ENCODE measurements around the gene CNOT10.
"Not testable (repeated sequence)": the region's sequence is repeated elsewhere in the genome, so short reads cannot be mapped to it uniquely, and the experiment has no call there.

The CNOT10 gene

GRCh38 chr3:32758375-32758753, 73.4 kb downstream of the CNOT10 start:
- ATAC-seq: no peak
- Mint-ChIP-seq H3K27ac (no peak overlapping the region), H3K36me3 (ENCODE audit: low read depth) (peaks cover 22% of the 10 kb centered on the region), H3K9me3 (no peaks in the 10 kb centered on the region), H3K4me3 (no peak overlapping the region), H3K27me3 (no peaks in the 10 kb centered on the region), H3K4me1 (peaks cover 1% of the 10 kb centered on the region)
- no peak for DNase-seq

- Mint-ChIP-seq H3K4me3 (no peak overlapping the region), H3K27me3 (no peaks in the 10 kb centered on the region), H3K36me3 (ENCODE audit: low read depth) (peaks cover 22% of the 10 kb centered on the region), H3K27ac (peak overlapping the region; percentile 4), H3K4me1 (peaks cover 1% of the 10 kb centered on the region), H3K9me3 (no peaks in the 10 kb centered on the region)
- ATAC-seq: no peak
- no peak for DNase-seq
These were observed 74.4 kb downstream of the CNOT10 start for GRCh38 chr3:32759342-32759741.

GRCh38 chr3:32764481-32764880, 79.5 kb downstream of the CNOT10 start:
- Mint-ChIP-seq H3K36me3 (ENCODE audit: low read depth) (peaks cover 41% of the 10 kb centered on the region), H3K9me3 (no peaks in the 10 kb centered on the region), H3K27ac (no peak overlapping the region), H3K27me3 (no peaks in the 10 kb centered on the region), H3K4me1 (no peaks in the 10 kb centered on the region), H3K4me3 (no peak overlapping the region)
- ATAC-seq (no peak), DNase-seq (no peak)

GRCh38 chr3:32778389-32778788, 93.4 kb downstream of the CNOT10 start:
- H3K4me3 Mint-ChIP-seq: no peak overlapping the region
- no peak overlapping the region for H3K27ac Mint-ChIP-seq
- no peak for DNase-seq
- peaks cover 4% of the 10 kb centered on the region for H3K27me3 Mint-ChIP-seq
- peaks cover 17% of the 10 kb centered on the region for H3K36me3 Mint-ChIP-seq (ENCODE audit: low read depth)
- H3K4me1 Mint-ChIP-seq: peaks cover 9% of the 10 kb centered on the region
- no peak for ATAC-seq
- no peaks in the 10 kb centered on the region for H3K9me3 Mint-ChIP-seq

DNA sequence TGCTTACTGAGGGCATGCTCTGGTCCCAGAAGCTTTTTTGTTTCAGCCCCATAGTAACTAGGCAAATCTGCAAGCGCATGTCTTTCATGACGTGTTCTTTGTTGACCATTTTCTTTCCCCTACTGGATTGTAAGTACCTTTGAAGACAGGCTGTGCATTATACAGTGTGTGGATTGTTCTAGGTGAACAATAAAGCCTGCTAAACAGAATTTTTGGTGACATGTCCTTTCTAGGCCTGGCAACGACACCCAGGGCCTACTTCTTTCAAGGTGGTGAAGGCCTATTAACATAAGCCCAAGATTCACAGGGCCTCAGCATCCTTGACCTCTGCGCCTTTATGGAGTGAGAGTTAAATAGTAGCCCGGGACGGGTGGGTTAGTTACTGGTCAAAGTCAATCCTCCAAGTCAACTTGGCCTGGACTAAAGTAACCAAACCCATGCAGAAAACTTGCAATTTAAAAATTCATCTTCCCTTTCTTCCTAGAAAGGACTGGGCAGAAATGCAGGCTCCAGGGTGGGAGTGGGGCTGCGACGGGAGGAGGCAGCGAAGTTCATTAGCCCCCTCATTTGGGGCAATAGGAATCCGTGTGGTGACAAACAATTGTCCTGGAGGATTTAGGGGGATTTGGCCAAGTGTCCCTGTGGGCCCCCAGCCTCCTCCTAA, 95.2 kb downstream of the CNOT10 start:
- Mint-ChIP-seq H3K36me3 (ENCODE audit: low read depth) (peaks cover 8% of the 10 kb centered on the region), H3K9me3 (no peaks in the 10 kb centered on the region), H3K4me3 (peak overlapping the region; percentile 87), H3K4me1 (peaks cover 9% of the 10 kb centered on the region), H3K27ac (no peak overlapping the region), H3K27me3 (peaks cover 4% of the 10 kb centered on the region)
- ATAC-seq: no peak
- DNase-seq: no peak

GRCh38 chr3:32780735-32781210, 95.8 kb downstream of the CNOT10 start:
- peaks cover 9% of the 10 kb centered on the region for H3K4me1 Mint-ChIP-seq
- H3K9me3 Mint-ChIP-seq: no peaks in the 10 kb centered on the region
- ATAC-seq: peak; percentile 25

DNA sequence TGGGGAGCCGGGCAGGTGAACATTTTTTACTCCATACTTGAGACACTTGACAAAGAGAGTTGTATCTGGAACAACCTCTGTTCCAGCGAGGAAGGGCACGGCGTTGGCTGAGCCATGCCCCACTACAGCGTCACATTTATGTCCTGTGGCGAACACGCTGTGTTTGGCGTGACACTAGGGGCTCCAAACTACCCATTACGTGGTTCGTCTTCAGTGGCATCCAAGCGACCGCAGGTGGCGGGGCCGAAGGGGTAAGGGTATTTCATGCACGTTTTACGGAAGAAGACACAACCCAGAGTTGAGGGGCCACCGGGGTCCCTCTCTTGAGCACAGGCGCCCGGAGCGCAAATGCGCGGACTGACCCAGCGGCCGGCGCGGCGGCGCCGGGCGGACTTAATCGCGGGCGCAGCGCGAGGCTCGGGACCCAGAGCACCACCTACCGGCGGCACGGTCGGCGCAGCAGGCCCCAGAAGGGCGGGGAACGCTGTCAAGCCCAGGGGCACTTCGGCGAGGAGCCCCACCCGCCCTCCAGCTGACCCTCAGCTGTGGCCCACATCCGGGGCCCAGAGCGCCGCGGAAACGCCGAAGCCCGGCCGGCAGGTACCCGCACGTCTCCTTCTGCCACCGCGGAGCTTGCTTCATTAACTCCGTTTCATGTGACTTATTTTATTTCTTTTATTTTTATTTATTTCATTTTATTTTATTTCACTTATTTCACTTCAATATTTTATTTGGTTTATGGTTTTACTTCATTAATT, 96.4 kb downstream of the CNOT10 start:
- Mint-ChIP-seq H3K27ac (peak overlapping the region; percentile 76), H3K27me3 (peaks cover 4% of the 10 kb centered on the region), H3K4me3 (peak overlapping the region; percentile 87), H3K4me1 (peaks cover 9% of the 10 kb centered on the region), H3K9me3 (no peaks in the 10 kb centered on the region), H3K36me3 (ENCODE audit: low read depth) (peaks cover 4% of the 10 kb centered on the region)
- DNase-seq (peak; percentile 84), ATAC-seq (peak; percentile 91)

More at GRCh38 chr3:32780735-32781210, 95.8 kb downstream of the CNOT10 start:
- peak; percentile 34 for DNase-seq
- Mint-ChIP-seq H3K27me3 (peaks cover 4% of the 10 kb centered on the region), H3K27ac (peak overlapping the region; percentile 76), H3K4me3 (peak overlapping the region; percentile 87), H3K36me3 (ENCODE audit: low read depth) (peaks cover 7% of the 10 kb centered on the region)

- H3K27me3 Mint-ChIP-seq; H3K36me3 Mint-ChIP-seq (ENCODE audit: low read depth); DNase-seq; H3K9me3 Mint-ChIP-seq; H3K27ac Mint-ChIP-seq; H3K4me1 Mint-ChIP-seq; ATAC-seq: not testable (repeated sequence)
- H3K4me3 Mint-ChIP-seq: peak overlapping the region; percentile 24
These were observed 96.9 kb downstream of the CNOT10 start for GRCh38 chr3:32781969-32782270.

DNA sequence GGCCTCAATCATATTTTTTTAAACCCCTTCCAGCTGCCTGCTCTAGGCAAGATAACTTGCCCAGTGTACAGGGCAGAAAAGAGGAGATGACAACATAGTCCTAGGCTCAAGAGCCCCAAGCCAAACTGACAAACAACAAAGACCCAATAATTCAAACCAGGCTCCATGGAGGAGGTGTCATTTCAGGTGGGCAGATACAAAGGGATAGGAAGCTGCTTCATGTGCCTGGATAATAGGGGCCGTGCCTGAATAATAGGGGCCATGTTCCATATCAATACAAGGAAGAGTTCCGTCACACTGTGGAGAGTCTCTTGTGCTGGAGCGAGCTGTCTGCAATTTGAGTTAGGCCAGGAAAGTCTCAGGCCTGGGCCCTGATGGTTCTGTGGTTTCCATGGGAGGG, 97.4 kb downstream of the CNOT10 start:
- Mint-ChIP-seq H3K4me3 (peak overlapping the region; percentile 36), H3K4me1 (peaks cover 9% of the 10 kb centered on the region), H3K27ac (no peak overlapping the region), H3K36me3 (ENCODE audit: low read depth) (peaks cover 4% of the 10 kb centered on the region), H3K9me3 (no peaks in the 10 kb centered on the region), H3K27me3 (peaks cover 4% of the 10 kb centered on the region)
- DNase-seq (no peak), ATAC-seq (no peak)

DNA sequence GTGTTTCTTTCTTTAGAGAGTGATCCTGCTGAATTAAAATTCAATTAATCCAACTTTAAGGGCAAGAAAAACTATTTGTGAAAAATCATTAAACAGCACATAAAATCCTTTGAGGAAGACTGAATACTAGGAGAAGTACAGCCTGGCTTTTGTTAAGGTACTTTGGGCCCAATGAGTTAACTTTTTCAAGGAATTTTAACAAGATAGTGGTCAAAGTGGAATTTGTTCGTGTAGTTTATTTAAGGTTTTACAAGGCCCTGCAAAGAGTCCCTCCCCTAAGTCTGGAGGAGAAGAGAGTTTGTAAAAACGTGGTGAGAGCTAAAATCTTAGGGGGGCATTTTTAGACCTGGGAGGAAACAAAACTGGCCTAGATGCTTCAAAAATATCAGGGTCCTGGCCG, 106.8 kb downstream of the CNOT10 start:
- no peaks in the 10 kb centered on the region for H3K4me1 Mint-ChIP-seq
- DNase-seq (no peak), ATAC-seq (no peak)
- no peaks in the 10 kb centered on the region for H3K9me3 Mint-ChIP-seq
- H3K36me3 Mint-ChIP-seq (ENCODE audit: low read depth): no peaks in the 10 kb centered on the region
- peaks cover 2% of the 10 kb centered on the region for H3K27me3 Mint-ChIP-seq
- no peak overlapping the region for H3K4me3 Mint-ChIP-seq
- no peak overlapping the region for H3K27ac Mint-ChIP-seq

GRCh38 chr3:32794487-32795308, 109.7 kb downstream of the CNOT10 start:
- H3K4me3 Mint-ChIP-seq: no peak overlapping the region
- no peaks in the 10 kb centered on the region for H3K9me3 Mint-ChIP-seq
- ATAC-seq (no peak), DNase-seq (no peak)
- H3K4me1 Mint-ChIP-seq: no peaks in the 10 kb centered on the region
- no peak overlapping the region for H3K27ac Mint-ChIP-seq
- H3K36me3 Mint-ChIP-seq (ENCODE audit: low read depth): no peaks in the 10 kb centered on the region
- no peaks in the 10 kb centered on the region for H3K27me3 Mint-ChIP-seq

GRCh38 chr3:32796384-32796950, 111.5 kb downstream of the CNOT10 start:
- not testable (repeated sequence) for DNase-seq; H3K27me3 Mint-ChIP-seq; H3K36me3 Mint-ChIP-seq (ENCODE audit: low read depth); H3K27ac Mint-ChIP-seq; H3K4me1 Mint-ChIP-seq; H3K4me3 Mint-ChIP-seq; H3K9me3 Mint-ChIP-seq; ATAC-seq

DNA sequence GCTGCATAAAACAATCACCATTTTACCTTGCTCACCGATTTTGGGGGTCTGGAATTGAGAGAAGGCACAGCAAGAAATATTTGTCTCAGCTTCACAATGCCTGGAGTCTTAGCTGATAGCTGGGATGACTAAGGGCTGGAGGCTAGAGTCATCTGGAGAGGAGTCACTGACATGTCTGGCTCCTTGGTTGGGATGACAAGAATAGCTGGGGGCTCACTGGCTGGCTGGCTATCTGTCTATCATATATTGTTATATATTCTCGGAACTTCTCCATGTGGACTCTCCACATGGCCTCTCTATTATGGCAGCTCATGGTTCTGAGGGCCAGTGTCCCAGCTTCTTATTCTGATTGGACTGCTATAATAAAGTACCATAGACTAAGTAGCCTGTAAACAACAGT, 112.8 kb downstream of the CNOT10 start:
- no peak for DNase-seq
- H3K27ac Mint-ChIP-seq: no peak overlapping the region
- H3K4me3 Mint-ChIP-seq: no peak overlapping the region
- H3K36me3 Mint-ChIP-seq (ENCODE audit: low read depth): no peaks in the 10 kb centered on the region
- no peaks in the 10 kb centered on the region for H3K4me1 Mint-ChIP-seq
- no peak for ATAC-seq
- no peaks in the 10 kb centered on the region for H3K9me3 Mint-ChIP-seq
- no peaks in the 10 kb centered on the region for H3K27me3 Mint-ChIP-seq

DNA sequence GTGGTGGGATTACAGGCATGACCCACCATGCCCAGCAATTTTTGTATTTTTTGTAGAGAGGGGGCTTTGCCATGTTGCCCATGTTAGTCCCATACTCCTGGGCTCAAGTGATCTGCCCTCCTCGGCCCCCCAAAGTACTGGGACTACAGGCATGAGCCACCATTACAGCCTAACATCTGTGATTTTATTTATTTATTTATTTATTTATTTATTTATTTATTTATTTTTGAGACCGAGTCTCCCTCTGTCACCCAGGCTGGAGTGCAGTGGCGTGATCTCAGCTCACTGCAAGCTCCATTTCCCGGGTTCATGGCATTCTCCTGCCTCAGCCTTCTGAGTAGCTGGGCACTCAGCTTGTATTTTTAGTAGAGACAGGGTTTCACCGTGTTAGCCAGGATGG, 116.5 kb downstream of the CNOT10 start:
- not testable (repeated sequence) for H3K4me1 Mint-ChIP-seq, H3K27ac Mint-ChIP-seq, ATAC-seq

More for the DNA sequence above, 116.5 kb downstream of the CNOT10 start:
- not testable (repeated sequence) for H3K9me3 Mint-ChIP-seq; DNase-seq; H3K27me3 Mint-ChIP-seq; H3K36me3 Mint-ChIP-seq (ENCODE audit: low read depth); H3K4me3 Mint-ChIP-seq
